Retina (tissue), 1 donor: ENCODE results near the gene PSMB8.

Experiments
- DNase-seq: peaks from one replicate; pipeline ENCODE4 v3.0.0-alpha.2; 2016

Gene PSMB8

GRCh38 chr6:32855467-32856174 is 11.8 kb upstream of the PSMB8 start:
- DNase-seq, result no peak

- DNase-seq, result no peak
These were observed 10.7 kb upstream of the PSMB8 start for GRCh38 chr6:32854376-32855178.

GRCh38 chr6:32853541-32854375 is 9.9 kb upstream of the PSMB8 start, which contains the start of the genes PSMB9 and TAP1:
TSS of gene PSMB9 (plus strand) at chr6:32854192. CDS start at chr6:32854230, 38 bp downstream.
TSS of gene TAP1 (minus strand) at chr6:32853704. CDS start at chr6:32853636, 68 bp downstream.
- DNase-seq, result peak; percentile 95

GRCh38 chr6:32852844-32853540 is 9.1 kb upstream of the PSMB8 start:
- peak; percentile 80 for DNase-seq

GRCh38 chr6:32852018-32852843 is 8.4 kb upstream of the PSMB8 start:
- no peak for DNase-seq

- no peak for DNase-seq
These were observed 7.2 kb upstream of the PSMB8 start for GRCh38 chr6:32851025-32851424.

GRCh38 chr6:32849126-32849525 is 5.3 kb upstream of the PSMB8 start:
- DNase-seq, result no peak

- no peak for DNase-seq
These were observed 3.9 kb upstream of the PSMB8 start for GRCh38 chr6:32847795-32848194.

GRCh38 chr6:32847004-32847403 is 3.2 kb upstream of the PSMB8 start:
- DNase-seq, result no peak

- no peak for DNase-seq
These were observed 1.6 kb upstream of the PSMB8 start for GRCh38 chr6:32845384-32845884.

GRCh38 chr6:32844839-32845383 is 1.1 kb upstream of the PSMB8 start:
- DNase-seq, result no peak

- peak; percentile 78 for DNase-seq
These were observed 392 bp downstream of the PSMB8 start for GRCh38 chr6:32843331-32843978.

GRCh38 chr6:32842690-32843089 is 1.2 kb downstream of the PSMB8 start:
- no peak for DNase-seq

- DNase-seq, result no peak
These were observed 1.7 kb downstream of the PSMB8 start for GRCh38 chr6:32842021-32842650.

GRCh38 chr6:32840604-32841246 is 3.1 kb downstream of the PSMB8 start:
- no peak for DNase-seq

- no peak for DNase-seq
These were observed 4.5 kb downstream of the PSMB8 start for GRCh38 chr6:32839356-32839755.

GRCh38 chr6:32838114-32838958 is 5.5 kb downstream of the PSMB8 start, which contains the start of gene TAP2:
TSS of gene TAP2 (minus strand) at chr6:32838739. CDS start at chr6:32838233, 506 bp downstream.
- DNase-seq, result peak; percentile 98

GRCh38 chr6:32837651-32838113 is 6.2 kb downstream of the PSMB8 start:
- DNase-seq, result no peak
